Duodenal mucosa (tissue), 2 donors: ENCODE measurements around the gene HMGCL.

Experiments
- H3K27ac ChIP-seq: one replicate; pipeline ENCODE4 v1.7.0; 2013; ENCODE audit warnings: low read depth, low read length
- H3K27me3 ChIP-seq, 2 donors: one replicate each; pipeline ENCODE4 v1.7.0; 2013; ENCODE audit warnings: low read length in 2 of 2, control low read depth in 1 of 2; ENCODE audit not compliant: insufficient read depth in 2 of 2, control insufficient read depth in 1 of 2
- H3K36me3 ChIP-seq, 2 donors: one replicate each; pipeline ENCODE4 v1.7.0; 2013; ENCODE audit warnings: low read length in 2 of 2, control low read depth in 1 of 2; ENCODE audit not compliant: insufficient read depth in 2 of 2, control insufficient read depth in 1 of 2
- H3K4me1 ChIP-seq, 2 donors: one replicate each; pipeline ENCODE4 v1.7.0; 2013; ENCODE audit warnings: low read length in 2 of 2, control low read depth in 1 of 2; ENCODE audit not compliant: insufficient read depth in 2 of 2, control insufficient read depth in 1 of 2
- H3K4me3 ChIP-seq, 2 donors: one replicate each; pipeline ENCODE4 v1.7.0; 2013; ENCODE audit warnings: low read length in 2 of 2, low read depth in 1 of 2
- H3K9ac ChIP-seq, 2 donors: one replicate each; pipeline ENCODE4 v1.7.0; 2013; ENCODE audit warnings: low read length in 2 of 2, low read depth in 1 of 2
- H3K9me3 ChIP-seq, 2 donors: one replicate each; pipeline ENCODE4 v1.7.0; 2013; ENCODE audit warnings: low read length in 2 of 2, control low read depth in 1 of 2; ENCODE audit not compliant: control insufficient read depth in 1 of 2

HMGCL gene

GRCh38 chr1:23777979-23778814, 47.0 kb downstream of the HMGCL start, which contains the start of gene PITHD1:
Gene PITHD1 (plus strand): TSS chr1:23778418. CDS start chr1:23778516, 98 bp downstream.
- H3K9ac ChIP-seq: peak within 1 kb of the TSS; percentile 86 to 93
- peaks cover 0 to 9% of the 10 kb centered on the region in 2 donors for H3K36me3 ChIP-seq
- peak within 1 kb of the TSS; percentile 94 to 99 for H3K4me3 ChIP-seq
- peaks cover 15 to 23% of the 10 kb centered on the region in 2 donors for H3K4me1 ChIP-seq
- no peaks in the 10 kb centered on the region for H3K9me3 ChIP-seq
- no peaks in the 10 kb centered on the region for H3K27me3 ChIP-seq
- H3K27ac ChIP-seq: peak within 1 kb of the TSS; percentile 89

GRCh38 chr1:23776217-23776616, 49.0 kb downstream of the HMGCL start:
- Histone ChIP-seq H3K9ac (no peak overlapping the region), H3K4me1 (peaks cover 15 to 26% of the 10 kb centered on the region in 2 donors), H3K4me3 (no peak overlapping the region), H3K27ac (no peak overlapping the region), H3K27me3 (no peaks in the 10 kb centered on the region), H3K36me3 (peaks cover 0 to 4% of the 10 kb centered on the region in 2 donors), H3K9me3 (no peaks in the 10 kb centered on the region)

DNA sequence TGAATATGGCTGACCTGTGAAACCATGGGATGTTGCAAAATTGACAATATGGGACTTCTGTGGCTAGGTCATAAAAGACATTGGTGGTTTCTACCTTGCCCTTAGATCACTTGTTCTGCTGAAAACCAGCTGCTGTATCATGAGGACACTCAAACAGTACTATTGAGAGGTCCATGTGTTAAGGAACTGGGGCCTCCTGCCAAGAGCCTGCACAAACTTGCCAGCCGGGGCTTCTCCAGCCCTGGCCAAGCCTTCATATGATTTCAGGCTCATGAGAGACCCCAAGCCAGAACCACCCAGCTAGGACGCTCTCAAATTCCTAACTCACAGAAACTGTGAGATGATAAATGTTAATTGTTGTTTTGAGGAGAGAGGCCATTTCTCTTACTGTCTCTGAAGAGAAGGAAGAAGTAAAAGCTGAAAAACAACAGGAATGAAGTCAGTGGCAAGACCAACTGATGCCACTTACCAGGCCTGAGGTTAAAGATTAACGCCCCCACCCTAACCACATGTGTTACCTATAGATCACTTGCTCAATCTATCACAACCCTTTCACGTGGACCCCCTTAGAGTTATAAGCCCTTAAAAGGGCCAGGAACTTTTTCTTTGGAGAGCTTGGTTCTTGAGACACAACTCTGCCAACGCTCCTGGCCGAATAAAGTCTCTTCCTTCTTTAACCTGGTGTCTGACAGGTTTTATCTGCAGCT, 50.9 kb downstream of the HMGCL start:
- peaks cover 6 to 20% of the 10 kb centered on the region in 2 donors for H3K4me1 ChIP-seq

GRCh38 chr1:23772854-23773242, 52.4 kb downstream of the HMGCL start:
- Histone ChIP-seq H3K9me3 (no peaks in the 10 kb centered on the region), H3K4me1 (peaks cover 0 to 12% of the 10 kb centered on the region in 2 donors)

More for the DNA sequence above, 50.9 kb downstream of the HMGCL start:
- Histone ChIP-seq H3K27me3 (no peaks in the 10 kb centered on the region), H3K36me3 (peaks cover 0 to 2% of the 10 kb centered on the region in 2 donors), H3K27ac (no peak overlapping the region), H3K9me3 (no peaks in the 10 kb centered on the region), H3K9ac (no peak overlapping the region), H3K4me3 (no peak overlapping the region)

GRCh38 chr1:23772049-23772853, 53.0 kb downstream of the HMGCL start:
- Histone ChIP-seq H3K4me1 (peaks cover 0 to 6% of the 10 kb centered on the region in 2 donors), H3K27ac (no peak overlapping the region), H3K36me3 (peaks cover 6 to 10% of the 10 kb centered on the region in 2 donors), H3K27me3 (no peaks in the 10 kb centered on the region), H3K9me3 (no peaks in the 10 kb centered on the region), H3K9ac (no peak overlapping the region), H3K4me3 (no peak overlapping the region)

More at GRCh38 chr1:23772854-23773242, 52.4 kb downstream of the HMGCL start:
- Histone ChIP-seq H3K27ac (no peak overlapping the region), H3K4me3 (no peak overlapping the region), H3K36me3 (peaks cover 2 to 10% of the 10 kb centered on the region in 2 donors), H3K27me3 (no peaks in the 10 kb centered on the region), H3K9ac (no peak overlapping the region)

DNA sequence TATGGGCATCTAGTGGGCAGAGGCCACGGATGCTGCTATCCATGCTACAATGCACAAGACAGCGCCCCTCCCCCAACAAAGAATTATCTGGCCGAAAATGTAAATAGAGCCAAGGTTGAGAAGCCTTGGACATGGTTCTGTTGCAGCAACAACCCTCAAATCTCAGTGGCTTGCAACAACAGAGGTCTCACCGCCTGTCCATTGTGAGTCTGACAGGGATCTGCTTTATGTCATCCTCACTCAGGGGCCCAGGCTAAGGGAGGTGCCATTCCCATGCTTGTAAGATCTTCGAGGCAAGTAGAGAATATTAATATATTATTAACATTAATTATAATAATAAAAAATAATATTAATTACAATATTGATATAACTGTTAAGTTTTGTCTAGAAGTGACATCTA, 56.5 kb downstream of the HMGCL start:
- Histone ChIP-seq H3K9ac (no peak overlapping the region), H3K27ac (no peak overlapping the region), H3K9me3 (no peaks in the 10 kb centered on the region), H3K27me3 (no peaks in the 10 kb centered on the region), H3K36me3 (peaks cover 6 to 26% of the 10 kb centered on the region in 2 donors), H3K4me3 (no peak overlapping the region), H3K4me1 (peaks cover 0 to 3% of the 10 kb centered on the region in 2 donors)

DNA sequence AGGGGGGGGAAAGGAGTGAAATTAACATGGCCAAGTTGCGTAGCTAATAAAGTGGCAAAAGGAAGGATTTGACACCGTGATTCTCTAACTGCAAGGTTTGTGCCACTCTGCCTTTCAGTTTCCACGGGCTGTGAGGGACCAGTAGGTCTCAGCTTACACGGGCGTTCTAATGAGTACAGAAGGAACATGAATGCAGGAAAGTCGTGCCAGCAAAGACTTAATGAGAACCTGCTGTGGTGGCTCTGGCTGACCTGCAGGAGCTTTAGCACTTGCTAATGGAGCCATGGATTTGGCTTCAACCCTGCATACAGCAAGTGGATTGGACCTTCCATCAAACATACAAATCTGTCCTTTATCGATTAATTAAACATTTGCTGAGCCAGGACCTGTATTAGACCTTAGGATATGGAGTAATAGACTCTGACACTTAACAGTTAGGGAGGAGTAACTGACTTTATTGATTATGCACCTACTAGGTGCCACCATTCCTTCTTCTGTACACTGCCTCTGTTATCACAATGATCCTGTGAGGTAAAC, 62.1 kb downstream of the HMGCL start:
- peaks cover 36 to 62% of the 10 kb centered on the region in 2 donors for H3K36me3 ChIP-seq
- H3K4me3 ChIP-seq: no peak overlapping the region
- H3K27me3 ChIP-seq: no peaks in the 10 kb centered on the region
- no peaks in the 10 kb centered on the region for H3K4me1 ChIP-seq
- no peak overlapping the region for H3K9ac ChIP-seq
- no peaks in the 10 kb centered on the region for H3K9me3 ChIP-seq
- H3K27ac ChIP-seq: no peak overlapping the region

GRCh38 chr1:23759277-23759676, 66.0 kb downstream of the HMGCL start:
- H3K4me1 ChIP-seq: no peaks in the 10 kb centered on the region

DNA sequence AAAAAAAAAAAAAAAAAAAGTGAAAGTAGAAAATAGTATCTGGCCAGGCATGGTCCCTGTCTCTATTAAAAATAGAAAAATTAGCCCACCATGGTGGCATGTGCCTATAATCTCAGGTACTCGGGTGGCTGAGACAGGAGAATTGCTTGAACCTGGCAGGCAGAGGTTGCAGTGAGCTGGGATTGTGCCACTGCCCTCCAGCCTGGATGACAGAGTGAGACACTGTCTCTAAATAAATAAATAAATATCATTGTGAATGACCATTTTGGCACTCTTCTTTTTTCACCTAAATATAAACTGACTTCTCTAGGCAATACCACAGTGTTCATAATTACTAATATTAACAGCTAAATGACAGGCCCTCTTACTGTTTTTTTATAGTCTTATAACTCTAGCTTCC, 67.4 kb downstream of the HMGCL start:
- Histone ChIP-seq H3K4me1 (no peaks in the 10 kb centered on the region), H3K9me3 (no peaks in the 10 kb centered on the region), H3K4me3 (no peak overlapping the region), H3K9ac (no peak overlapping the region), H3K27ac (no peak overlapping the region), H3K27me3 (no peaks in the 10 kb centered on the region), H3K36me3 (peaks cover 70 to 91% of the 10 kb centered on the region in 2 donors)

More at GRCh38 chr1:23759277-23759676, 66.0 kb downstream of the HMGCL start:
- no peaks in the 10 kb centered on the region for H3K27me3 ChIP-seq
- H3K36me3 ChIP-seq: peaks cover 55 to 84% of the 10 kb centered on the region in 2 donors
- no peak overlapping the region for H3K9ac ChIP-seq
- no peak overlapping the region for H3K27ac ChIP-seq
- no peak overlapping the region for H3K4me3 ChIP-seq
- H3K9me3 ChIP-seq: no peaks in the 10 kb centered on the region
